Retinal pigment epithelial cell (primary cell): Measurements from ENCODE around the gene ALDH3B1.

Experiments
- DNase-seq: peaks from one replicate; pipeline ENCODE4 v3.0.0-alpha.2; 2010; ENCODE audit warnings: low read depth
- H3K4me3 ChIP-seq: 2 replicates; pipeline ENCODE4 v1.5.1; 2011; ENCODE audit warnings: mild to moderate bottlenecking, low read length, control low read depth, moderate library complexity
- TF ChIP-seq, protein P1 (sequence below): conservative IDR thresholded peaks from 2 replicates; pipeline ENCODE4 v1.5.1; 2011; ENCODE audit warnings: low read depth, low read length, control low read depth, inconsistent platforms

The ALDH3B1 gene

DNA sequence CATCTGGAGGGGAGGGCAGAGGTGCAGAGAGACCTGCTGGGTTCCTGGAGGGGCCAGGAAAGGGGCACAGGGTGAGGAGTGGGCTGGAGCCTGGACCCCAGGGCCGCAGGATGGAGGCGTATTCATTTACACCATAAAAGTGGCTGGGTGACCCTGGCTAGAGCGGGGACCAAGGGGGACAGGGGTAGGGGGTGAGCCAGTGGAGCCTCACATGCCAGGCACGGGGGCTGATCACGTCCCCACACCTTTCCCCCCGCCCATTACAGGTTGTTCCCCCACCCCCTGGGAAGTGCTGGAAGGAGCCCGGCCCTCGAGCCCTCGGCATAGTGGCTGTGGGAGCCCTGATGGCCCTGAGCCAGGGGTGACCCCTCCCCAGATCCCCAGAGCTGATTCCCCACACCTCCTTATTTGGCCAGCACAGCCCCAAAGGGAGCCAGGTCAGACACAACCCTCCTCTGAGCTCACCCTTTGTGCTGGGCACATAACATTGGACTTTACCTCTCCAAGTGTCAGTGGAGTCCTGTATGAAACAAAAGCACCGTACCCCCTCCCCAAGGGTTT lies 29.5 kb downstream of the ALDH3B1 start:
- no peak for DNase-seq
- peak overlapping the region; percentile 55 for H3K4me3 ChIP-seq
- TF ChIP-seq, protein P1, sequence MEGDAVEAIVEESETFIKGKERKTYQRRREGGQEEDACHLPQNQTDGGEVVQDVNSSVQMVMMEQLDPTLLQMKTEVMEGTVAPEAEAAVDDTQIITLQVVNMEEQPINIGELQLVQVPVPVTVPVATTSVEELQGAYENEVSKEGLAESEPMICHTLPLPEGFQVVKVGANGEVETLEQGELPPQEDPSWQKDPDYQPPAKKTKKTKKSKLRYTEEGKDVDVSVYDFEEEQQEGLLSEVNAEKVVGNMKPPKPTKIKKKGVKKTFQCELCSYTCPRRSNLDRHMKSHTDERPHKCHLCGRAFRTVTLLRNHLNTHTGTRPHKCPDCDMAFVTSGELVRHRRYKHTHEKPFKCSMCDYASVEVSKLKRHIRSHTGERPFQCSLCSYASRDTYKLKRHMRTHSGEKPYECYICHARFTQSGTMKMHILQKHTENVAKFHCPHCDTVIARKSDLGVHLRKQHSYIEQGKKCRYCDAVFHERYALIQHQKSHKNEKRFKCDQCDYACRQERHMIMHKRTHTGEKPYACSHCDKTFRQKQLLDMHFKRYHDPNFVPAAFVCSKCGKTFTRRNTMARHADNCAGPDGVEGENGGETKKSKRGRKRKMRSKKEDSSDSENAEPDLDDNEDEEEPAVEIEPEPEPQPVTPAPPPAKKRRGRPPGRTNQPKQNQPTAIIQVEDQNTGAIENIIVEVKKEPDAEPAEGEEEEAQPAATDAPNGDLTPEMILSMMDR = no peak

DNA sequence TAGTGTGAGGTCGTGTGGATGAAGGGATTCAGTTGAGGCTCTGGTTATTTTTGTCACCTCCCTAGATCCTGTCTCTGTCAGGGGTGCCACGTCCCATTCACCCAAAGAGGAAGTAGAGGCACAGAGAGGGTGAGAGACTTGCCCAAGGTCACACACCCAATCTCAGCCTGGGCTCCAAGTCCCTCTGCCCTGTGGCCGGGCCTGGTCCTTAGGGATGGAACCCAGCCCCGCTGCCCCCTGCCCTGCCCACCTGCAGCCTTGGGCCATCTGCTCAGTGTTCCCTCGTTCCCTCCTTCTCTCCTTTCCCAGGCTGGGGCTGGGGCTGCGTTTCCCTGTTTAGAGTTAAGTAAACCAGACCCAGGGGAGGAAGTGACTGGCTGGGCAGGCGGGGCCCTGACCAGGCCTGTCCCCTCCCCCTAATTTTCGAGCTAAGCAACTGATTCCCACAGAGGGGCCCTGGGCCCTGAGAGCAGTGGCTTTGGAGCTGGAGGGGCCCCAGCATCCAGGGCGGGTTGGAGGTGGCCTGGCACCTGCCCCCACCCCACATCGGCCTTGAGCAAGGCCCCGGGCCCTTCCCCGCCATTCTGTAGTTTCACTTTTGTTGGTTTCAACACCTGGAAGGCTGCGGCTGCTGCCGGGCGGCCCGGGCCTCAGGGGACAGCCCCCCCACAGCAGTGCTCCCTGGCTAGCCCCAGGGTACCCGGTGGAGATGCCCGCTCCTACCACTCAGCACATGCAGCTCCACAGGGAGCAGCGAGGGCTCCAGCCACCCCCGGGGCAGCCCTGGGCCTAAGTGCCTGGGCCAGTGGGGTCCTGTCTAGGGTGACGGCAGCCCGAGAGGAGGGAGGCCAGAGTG lies 30.2 kb downstream of the ALDH3B1 start:
- peak overlapping the region; percentile 55 for H3K4me3 ChIP-seq
- DNase-seq = no peak
- TF ChIP-seq, protein P1 = no peak

DNA sequence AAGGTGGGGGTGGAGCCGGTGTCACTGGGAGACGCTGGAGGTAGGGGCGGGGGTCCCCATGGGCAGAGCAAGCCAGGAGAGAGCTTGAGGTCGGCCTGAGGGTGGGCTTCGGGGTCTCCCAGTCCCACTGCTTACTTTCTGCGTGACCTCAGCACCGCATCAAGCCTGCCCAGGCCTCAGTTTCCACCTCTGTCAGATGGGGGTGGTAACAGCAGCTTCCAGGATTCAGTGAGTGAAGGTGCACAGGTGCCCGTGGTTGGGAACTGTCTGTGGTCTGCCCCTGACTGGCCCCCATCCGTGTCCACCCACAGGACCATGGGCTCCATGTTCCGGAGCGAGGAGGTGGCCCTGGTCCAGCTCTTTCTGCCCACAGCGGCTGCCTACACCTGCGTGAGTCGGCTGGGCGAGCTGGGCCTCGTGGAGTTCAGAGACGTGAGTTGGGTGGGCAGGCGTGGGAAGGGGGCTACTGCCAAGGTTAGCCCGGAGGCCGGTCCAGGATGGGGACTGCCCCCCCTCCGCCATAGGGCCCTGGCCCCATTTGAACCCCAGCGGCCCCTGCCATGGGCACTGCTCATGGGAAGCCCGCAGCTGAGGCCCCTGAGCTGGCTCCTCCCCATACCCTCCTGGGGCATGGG lies 30.9 kb downstream of the ALDH3B1 start:
- TF ChIP-seq, protein P1 = no peak
- DNase-seq = no peak
- no peak overlapping the region for H3K4me3 ChIP-seq

DNA sequence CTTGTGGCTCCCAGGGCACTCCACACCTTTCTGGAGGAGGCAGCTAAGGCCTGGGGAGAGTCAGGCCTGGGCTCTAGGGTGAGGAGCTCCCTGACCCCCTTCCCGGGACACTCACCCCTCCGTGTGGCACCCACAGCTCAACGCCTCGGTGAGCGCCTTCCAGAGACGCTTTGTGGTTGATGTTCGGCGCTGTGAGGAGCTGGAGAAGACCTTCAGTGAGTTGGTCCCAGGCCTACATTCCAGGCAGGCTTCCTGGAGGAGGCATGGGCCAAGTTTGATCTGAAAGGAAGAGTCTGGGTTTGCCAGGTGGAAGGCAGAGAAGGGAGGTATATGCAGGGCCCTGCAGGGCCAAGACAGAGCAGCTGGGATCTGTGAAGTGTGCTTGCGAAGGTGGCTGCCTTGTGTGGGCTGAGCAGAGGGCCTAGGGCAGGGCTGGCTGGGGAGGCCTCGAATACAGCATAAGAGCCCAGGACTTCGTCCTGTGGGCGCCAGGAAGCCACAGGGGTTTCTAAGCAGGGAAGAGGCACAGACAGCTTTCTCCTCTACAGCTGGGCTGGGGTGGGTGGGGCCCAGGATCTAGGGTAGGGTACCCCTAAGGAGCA lies 31.6 kb downstream of the ALDH3B1 start:
- H3K4me3 ChIP-seq = no peak overlapping the region
- DNase-seq = no peak
- TF ChIP-seq, protein P1 = no peak

DNA sequence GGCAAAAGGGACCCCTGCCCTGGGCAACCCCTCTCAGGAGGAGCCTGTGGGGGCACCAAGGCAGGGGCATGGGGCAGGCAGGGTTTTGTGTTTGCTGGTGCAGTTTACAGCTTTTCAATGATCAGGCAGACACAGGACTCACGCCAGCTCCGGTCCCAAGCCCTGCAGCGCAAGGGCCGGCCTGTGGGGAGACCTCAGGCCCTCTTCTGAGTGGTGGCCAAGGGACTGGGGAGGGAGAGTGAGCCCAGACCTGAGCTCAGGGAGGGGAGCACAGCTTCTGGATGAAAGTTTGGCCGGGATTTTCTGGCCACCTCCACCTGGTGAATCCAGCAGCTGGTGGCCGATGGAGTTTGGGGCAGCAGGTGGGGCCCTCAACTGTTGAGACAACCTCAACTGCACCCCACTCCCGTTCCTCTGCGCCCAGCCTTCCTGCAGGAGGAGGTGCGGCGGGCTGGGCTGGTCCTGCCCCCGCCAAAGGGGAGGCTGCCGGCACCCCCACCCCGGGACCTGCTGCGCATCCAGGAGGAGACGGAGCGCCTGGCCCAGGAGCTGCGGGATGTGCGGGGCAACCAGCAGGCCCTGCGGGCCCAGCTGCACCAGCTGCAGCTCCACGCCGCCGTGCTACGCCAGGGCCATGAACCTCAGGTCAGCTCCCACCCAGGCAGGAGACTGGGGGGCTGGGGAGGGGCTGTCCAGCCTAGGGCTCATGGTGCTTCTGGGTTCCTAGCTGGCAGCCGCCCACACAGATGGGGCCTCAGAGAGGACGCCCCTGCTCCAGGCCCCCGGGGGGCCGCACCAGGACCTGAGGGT lies 32.3 kb downstream of the ALDH3B1 start:
- DNase-seq = no peak
- TF ChIP-seq, protein P1 = no peak
- no peak overlapping the region for H3K4me3 ChIP-seq

DNA sequence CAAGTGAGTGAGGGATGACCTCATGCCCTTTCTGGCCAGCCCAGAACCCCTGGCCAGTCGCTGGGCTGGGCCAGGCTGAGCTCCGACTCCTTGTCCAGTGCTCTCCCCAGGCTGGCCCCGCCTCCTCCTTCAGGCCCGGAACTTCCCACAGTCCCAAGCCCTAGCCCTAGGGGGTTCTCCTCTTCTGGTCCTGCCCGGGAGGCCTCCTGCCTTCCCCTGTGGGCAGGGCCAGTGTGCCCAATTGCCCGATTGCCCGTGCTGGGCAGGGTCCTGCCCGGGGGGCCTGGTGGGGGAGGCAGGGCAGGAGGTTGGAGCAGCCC lies 32.9 kb downstream of the ALDH3B1 start:
- H3K4me3 ChIP-seq = no peak overlapping the region
- no peak for DNase-seq
- TF ChIP-seq, protein P1 = no peak
